HK-2 (cell line): ENCODE data around the gene SLC6A16.
A peak's percentile ranks its signal among the peaks of the same experiment; 100 is the strongest.
"Not testable (repeated sequence)": the region's sequence is repeated elsewhere in the genome, so short reads cannot be mapped to it uniquely, and the experiment has no call there.

ENCODE experiments used
- DNase-seq: peaks from one replicate; pipeline ENCODE4 v3.0.0-alpha.2; 2018; ENCODE audit not compliant: unreplicated experiment

Gene SLC6A16

DNA sequence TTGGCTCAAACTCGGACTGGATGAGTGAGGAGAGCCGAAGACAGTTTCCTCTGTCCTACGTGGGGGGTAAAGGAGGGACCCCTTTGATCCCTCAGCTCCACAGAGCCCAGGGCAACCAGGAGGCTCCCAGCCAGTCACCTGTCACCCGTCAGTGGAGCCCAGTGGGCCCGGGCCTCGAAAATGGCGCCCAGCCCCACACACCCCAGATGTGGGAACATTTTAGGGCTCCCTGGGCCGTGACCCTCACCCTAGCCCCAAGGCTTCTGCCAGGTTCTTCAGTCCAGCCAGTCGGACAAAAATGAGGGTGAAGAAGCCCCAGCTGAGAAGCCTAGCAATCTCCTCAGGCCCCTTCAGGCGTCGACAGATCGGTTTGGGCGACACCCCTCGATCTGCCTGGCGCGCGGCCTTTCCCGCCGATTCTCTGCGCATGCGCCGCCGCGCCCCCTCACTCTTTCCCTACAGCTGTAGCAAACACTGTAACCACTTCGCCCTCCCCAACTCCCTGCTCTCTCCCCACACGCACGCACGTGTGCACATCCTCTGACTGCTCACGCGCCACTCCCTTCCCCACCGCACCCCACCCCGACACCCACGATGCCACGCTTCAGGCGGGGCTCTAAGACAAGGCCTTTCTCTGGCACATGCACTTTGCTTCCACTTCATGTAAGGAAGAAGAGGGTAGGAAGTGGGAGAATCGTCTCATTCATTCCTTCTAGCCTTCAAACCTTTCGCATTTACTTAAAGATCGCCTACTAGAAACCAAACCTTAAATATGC, at the start of gene SLC6A16:
SLC6A16 (minus strand) TSS at position 391 of the 776 bp plus-strand sequence. CDS start 13,844 bp downstream, outside the sequence.
- no peak for DNase-seq

DNA sequence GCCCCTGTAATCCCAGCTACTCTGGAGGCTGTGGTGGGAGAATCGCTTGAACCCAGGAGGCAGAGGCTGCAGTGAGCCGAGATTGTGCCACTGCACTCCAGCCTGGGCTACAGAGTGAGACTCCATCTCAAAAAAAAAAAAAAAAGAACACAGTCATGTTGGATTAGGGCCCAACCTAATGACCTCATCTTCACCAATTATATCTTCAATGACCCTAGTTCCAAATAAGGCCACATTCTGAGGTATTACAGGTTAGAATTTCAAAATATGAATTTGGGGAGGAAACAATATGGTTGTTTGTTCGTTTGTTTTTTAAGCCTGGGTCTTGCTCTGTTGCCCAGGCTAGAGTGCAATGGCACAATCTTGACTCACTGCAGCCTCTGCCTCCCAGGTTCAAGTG, 48.2 kb upstream of the SLC6A16 start:
- not testable (repeated sequence) for DNase-seq

DNA sequence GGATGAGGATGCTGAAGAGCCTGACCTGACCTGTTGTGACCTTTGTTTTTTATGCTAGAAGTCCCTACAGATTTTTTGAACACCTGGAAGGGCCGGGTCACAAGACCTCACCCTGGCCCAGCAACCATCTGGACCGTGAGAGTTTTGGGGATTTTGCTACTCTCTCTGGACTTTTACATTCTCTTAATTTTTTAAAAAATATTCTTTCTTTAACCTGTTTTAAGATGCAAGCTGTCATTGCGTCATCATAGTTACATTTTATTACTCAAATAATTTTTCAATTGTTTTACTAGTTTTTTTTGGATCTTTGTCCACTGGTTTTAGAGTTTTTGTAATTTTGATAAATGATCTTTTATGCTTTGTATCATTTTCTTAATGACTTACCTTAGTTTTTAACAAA, 46.2 kb upstream of the SLC6A16 start:
- DNase-seq, result no peak

DNA sequence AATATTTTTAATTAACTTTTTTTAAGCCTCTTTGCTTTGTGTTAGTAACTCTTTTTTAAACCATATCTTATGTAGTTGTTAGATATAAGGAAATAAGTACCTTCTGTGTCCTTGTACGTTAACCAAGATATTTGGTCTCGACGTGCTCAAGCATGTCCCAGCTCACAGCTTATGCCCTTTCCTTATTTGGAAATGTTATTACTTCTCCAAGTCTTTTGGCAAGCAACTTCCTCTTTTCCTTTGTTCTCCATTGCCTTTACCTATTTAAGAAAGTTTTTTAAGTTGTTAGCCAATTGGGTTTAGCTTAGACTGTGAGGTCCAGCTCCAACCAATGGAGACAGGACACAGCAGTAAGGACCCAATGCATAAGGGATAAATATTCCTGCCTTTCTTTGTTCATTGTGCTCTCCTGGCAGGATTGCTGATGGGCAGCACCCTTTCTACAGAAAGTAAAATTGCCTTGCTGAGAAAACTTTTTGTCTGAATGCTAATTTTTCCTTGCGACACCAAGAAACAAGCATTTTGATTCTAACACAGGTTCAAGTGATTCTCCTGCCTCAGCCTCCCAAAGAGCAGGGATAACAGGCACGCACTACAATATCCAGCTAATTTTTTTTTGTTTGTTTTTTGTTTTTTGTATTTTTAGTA, 43.8 kb upstream of the SLC6A16 start:
- DNase-seq, result no peak

DNA sequence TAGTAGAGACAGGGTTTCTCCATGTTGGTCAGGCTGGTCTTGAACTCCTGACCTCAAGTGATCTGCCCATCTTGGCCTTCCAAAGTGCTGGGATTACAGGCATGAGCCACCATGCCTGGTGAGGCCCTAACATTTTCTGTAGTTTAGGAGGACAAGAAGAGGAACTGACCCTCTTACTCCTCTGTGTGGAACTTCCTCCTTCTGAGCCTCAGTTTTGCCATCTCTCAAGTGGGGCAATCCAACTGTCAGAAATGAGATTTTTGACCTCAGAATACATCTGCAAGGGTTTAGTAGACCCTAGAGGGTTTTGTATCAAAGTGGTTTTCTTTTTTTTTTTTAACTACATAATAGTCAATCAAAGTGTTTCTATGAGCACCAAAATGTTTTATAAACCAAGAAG, 41.1 kb upstream of the SLC6A16 start:
- no peak for DNase-seq

DNA sequence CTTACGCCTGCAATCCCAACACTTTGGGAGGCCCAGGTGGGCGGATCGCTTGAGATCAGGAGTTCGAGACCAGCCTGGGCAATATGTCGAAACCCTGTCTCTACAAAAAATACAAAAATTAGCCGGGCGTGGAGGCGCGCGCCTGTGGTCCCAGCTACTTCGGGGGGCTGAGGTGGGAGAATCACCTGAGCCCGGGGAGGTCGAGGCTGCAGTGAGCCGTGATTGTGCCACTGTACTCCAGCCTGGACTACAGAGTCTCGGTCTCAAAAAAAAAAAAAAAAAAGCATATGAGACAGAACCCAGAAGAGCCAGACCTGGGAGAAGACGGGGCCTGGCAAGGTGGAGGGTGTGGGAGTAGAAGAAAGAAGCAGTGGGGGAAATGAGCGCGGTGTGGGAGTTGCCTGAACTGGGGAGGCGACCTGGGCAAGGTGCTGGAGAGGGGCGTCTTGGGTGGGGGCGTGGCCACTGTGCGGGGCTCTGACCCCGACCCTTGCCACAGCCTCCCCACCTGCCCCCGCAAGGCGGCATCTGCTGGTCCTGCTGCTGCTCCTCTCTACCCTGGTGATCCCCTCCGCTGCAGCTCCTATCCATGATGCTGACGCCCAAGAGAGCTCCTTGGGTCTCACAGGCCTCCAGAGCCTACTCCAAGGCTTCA, 39.2 kb upstream of the SLC6A16 start:
- no peak for DNase-seq

DNA sequence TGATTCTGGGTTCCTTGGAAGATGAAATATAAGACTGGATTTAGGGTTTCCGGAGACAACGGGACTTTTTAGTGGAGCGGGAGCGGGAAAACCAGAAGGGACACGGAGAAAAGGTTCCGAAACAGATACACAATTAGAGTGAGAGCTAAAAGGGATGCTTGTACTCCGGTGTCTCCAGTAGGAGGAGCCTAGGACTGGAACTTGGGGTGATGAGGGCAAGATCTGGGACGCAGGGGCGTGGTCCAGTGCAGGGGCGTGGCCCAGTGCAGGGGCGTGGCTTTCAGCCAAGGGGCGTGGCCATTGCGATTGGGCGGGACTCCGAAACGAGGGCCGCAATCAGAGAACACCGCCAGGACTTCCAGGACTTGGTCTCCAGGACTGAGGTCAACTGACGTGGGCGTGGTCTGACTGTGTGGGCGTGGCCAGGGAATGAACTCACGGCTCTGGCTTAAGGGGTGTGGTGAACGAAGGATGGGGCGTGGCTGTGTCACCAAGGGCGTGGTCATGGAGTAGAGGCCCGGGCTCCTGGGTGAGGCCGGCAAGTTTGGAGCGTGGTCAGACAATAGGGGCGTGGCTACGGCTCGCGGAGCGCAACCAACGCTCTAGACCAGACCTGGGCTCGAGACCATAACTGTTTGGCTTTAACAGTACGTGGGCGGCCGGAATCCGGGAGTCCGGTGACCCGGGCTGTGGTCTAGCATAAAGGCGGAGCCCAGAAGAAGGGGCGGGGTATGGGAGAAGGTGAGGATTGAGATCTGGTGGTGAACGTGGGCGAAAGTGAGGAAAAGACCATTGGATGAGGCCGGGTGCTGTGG, 38.5 kb upstream of the SLC6A16 start, which contains the start of gene DKKL1:
DKKL1 (plus strand) TSS at position 610 of the 815 bp plus-strand sequence; CDS start at position 732, 122 bp downstream.
- DNase-seq, result peak; percentile 100

DNA sequence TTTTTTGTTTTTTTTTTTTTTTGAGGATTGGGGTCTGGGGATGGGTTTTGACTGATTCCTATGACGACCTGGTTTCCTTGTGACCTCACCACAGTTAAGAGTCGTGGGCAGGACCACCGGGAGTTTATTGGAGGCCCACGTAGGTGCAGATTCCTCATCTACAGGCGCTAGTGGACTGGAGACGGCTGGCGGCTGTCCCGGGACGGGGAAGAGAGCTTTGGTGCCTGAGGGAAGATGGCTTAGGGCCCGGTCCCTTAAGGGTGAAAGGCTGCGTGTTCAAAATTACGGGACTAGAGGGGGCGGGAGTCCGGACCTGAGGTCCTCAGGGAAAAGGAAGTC, 37.9 kb upstream of the SLC6A16 start:
- DNase-seq, result no peak

DNA sequence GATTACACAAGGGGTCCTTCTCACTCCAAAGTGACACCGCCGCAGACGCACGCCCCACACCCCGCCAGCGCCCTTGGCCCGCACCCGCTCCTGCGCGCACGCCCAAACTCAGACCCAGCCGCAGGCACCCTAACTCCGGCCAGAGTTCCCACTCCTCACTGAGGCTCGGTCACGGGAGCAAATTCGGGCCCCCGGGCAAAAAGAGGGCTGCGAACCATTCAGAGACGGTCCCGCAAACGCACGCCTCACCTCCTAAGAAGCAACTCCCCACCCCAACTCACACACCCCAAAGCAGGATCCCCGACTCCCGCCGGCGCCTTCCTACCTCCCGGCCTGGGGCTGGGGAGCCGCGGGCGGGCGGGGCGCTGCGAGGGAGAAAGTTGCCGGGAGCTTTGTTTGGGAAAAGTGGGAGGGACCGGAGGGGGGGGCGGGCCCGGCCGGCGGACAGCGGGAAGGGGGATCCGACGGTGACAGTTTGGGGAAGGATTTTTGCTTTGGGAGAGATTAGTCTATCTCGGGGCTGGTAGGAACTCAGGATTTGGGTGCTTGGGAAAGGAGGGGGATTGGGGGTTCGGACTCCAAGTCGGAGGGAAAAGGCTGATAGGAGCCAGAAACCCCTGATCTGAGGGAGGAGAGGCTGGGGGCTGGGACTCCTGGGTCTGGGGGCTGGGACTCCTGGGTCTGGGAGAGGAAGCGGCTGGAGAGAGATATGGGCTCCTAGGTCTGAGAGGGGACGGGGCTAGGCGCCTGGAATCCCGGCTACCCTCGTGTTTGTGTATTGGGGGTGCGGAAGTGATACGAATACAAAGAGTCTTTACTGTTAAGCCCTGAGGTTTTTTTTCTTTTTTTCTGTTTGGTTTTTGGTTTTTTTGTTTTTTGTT, 37.3 kb upstream of the SLC6A16 start, which contains the start of gene TEAD2:
TEAD2 (minus strand) TSS at position 369 of the 881 bp plus-strand sequence. CDS start 2,341 bp downstream, outside the sequence.
- peak; percentile 78 for DNase-seq

DNA sequence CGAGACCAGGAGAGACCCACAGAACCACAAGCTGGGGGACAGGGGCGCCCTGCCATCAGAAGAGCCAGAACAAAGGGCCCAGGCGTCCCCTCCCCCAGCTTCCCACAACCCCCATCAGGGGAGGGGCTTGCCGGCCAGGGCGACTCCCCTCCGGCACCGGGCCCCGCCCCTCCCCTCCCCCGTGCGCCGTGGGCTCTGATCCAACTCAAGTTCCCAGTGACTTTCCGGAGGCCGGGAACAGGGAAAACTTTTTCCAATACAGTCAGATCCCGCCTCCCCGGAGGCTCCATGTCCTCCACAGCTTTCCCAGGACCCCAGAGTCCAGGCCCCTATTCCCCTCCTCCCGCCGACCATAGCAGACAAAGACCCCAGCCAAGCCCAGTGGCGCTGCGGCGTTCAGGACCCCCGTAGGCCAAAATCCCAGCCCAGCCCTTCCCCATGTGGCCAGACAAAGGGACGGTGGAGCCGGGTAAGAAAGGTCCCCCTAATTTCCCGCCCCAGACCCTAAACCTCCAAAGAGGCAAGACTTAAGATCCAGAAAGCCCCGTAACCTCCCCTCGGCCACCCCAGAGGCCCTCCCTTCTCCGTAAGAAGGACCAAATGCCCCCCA, 36.6 kb upstream of the SLC6A16 start:
- peak; percentile 80 for DNase-seq

DNA sequence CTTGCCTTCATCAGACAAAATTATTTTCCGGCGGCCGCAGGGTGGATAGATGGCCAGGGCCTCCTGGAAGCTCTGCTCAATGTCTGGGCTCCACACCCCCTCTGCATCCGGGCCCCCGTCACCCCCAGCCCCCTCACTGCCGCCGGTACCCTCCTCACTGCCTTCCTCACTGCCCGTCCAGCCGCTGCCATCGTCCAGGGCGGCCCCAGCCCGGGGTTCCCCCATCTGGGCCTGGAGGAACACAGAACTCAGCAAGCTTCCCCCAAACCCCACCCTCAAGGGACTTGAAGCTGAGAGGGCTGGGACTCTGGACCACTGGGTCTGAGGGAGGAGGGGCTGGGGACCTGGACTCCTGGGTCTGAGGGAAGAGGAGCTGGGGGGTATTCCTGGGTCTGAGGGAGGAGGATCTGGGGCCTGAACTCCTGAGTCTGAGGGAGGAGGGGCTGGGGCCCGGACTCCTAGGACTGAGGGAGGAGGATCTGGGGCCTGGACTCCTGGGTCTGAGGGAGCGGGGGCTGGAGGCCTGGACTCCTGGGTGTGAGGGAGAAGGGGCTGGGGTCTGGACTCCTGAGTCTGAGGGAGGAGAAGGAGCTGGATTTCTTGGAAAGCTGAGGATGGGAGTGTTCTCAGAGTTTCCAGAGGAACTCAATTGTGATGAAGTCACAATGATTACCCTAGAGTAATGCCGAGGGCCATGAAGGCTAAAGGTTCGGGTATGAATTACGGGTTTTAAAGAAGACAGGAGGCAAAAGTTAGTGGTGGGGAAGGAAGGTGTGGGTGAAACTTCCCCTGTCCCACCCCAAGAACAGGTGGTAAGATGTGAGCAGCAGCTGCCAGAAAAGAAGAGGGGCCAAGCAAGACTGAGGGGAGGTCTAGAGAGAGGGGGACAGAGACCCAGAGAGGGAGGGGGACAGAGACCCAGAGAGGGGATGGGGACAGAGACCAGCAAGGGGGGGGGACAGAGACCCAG, 35.1 kb upstream of the SLC6A16 start:
- no peak for DNase-seq

DNA sequence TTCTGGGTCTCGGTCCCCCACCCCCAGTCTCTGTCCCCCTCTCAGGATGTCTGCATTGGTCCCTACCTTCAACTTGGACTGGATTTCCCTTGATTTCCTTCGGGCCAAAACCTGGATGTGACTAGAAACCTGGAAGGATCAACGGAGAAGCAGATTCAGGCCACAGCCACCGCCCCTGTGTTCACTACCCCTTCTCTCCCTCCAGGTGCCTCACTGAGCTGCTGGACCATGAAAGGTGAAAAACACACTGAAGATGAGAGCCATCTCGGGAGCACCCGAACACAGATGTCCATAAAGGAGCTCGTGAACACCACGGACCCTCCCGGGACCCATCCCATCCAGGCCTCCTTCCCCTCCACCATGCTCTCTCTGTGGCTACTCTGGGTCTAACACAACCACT, 32.2 kb upstream of the SLC6A16 start:
- DNase-seq, result no peak

DNA sequence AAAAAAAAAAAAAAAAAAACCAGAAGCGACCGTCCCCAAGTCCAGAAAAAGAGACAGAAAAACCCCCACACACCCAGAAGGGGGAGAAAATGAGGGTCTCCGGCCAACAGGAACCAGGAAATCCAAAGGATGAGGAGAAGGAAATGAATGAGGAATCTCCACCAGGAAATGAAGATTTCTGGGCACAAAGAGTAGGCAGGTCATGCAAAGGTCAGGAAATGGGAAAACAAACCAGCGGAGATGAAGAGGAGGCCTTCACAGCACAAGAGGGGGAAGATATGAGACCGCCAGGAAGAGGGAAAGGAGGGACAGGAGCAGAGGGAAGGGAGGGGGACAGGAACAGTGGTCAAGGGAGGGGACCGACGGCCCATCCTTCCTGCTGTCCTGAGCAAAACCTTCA, 31.4 kb upstream of the SLC6A16 start:
- no peak for DNase-seq

DNA sequence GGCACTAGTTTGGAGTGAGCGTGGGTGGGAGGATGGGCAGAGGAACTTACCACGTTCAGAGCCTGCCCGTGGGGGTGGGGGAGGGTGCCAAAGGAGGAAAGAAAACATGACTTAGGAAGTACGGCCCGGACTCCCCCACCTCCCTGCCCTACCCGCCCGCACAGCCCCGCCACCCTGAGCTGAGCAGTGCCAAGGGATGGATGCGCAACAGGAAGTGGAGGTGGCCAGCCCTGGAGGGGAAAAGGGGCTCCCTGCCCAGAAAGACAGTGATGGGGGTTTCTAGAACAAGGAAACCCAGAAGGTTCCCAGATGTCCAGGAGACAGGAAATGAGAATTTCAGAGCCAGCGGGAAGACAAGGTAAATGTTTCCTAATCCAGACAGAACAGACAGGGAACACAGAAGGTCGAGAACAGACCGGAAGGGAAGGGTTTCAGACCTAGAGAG, 30.9 kb upstream of the SLC6A16 start:
- no peak for DNase-seq

DNA sequence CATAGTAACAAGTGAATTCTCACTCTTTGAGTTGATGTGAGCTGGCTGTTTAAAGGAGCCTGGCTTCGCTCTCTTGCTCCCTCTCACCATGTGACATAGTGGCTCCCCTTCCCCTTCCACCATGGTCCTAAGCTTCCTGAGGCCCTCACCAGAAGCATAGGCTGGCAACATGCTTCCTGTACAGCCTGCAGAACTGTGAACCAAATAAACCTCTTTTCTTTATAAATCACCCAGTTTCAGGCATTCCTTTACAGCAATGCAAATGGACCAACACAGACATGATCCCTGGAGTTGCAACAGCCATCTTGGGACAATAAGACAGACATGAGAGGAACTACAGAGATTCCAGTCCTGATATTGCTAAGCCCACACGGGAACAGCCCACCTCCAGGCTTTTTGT, 24.6 kb upstream of the SLC6A16 start:
- DNase-seq, result no peak

DNA sequence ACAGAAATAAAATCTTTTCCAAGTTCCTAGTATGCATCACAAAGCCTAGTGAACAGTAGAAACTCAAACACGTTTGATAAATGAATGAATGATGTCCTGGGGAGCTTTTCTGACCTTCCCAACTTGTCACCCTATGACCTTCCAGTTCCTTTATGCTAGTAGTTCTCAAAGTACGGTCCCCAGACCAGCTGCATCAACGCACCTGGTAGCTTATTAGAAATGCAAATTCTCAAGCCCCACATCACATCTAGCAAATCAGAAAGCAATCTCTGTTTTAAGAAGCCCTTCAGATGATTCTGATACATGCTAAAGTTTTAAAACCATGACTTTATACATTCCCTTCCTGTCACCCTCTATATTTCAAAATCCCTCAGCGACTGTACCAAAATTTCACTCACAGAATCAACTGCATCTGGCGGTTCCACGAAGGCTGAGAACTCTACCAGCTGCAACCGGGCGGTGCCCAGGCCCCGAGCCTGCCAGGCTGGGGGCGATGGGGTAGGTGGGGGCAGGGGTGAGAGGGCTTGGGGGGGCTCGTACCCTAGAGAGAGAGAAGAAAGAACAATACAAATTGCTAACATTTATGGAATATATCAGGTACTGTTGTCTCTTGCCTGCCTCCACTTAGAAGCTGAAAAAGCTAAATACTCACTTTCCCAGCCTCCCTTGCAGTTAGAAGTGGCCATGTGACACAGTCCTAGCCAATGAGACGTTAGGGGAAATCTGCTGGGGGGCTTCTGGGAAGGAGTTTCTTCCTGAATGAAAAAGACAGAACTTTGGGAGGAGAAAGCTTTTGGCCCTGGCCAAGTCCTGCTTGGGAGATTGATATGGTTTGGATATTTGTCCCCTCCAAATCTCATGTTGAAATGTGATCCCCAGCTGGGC, 23.6 kb upstream of the SLC6A16 start:
- DNase-seq, result no peak

DNA sequence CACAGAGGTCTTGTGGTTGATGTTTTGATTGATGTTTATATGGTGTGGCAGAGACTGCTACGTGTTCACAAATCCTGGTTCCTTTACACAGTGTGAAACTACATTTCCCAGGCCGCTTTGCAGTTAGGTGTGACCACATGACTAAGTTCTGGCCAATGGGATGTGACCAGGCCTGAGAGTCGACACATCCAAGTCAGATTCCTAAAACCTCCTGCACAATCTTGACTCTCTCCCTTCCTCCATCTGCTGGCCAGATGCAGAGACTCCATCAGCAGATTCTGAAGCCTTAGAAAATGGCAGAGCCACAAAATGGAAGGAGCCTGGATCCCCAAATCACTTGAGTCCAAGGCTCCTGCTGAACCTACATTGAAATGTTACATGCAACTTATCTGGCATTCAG, 22.8 kb upstream of the SLC6A16 start:
- DNase-seq, result peak; percentile 27

DNA sequence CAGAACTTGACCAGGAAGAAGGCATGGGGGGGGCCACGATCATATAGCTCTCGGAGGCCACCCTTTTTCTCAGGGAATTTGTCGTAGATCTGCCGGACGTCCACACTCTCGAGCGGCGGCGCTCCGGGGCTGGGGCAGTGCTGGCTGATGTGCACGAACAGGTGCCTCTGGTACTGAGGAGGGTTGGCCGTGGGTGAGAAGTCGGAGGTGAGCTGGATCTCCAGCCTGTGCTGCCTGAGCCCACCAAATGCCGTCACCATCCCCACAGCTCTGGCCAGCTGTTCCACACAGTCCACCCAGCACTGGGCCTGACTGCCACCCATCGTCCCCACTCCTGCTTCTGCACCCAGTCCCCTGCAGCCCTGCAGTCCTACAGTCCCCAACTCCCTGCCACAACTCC, 22.2 kb upstream of the SLC6A16 start:
- no peak for DNase-seq
